Osteoblast (primary cell): Measurements from ENCODE around the gene RSL1D1. TPM values are rescaled to one million over a fixed set of nuclear protein-coding genes. Genes with fewer than 3 reads are reported as not detected.
A peak's percentile ranks its signal among the peaks of the same experiment; 100 is the strongest.

Experiments used
- DNase-seq: peaks from one replicate; pipeline ENCODE4 v3.0.0; 2011; ENCODE audit warnings: low spot score, mixed read lengths; ENCODE audit not compliant: insufficient read length; ENCODE audit errors: missing footprints
- H2AFZ ChIP-seq: 2 replicates; pipeline ENCODE4 v1.6.0; 2011; ENCODE audit warnings: mild to moderate bottlenecking, low read length
- H3K27ac ChIP-seq: 2 replicates; pipeline ENCODE4 v1.5.1; 2011; ENCODE audit warnings: mild to moderate bottlenecking, low read depth, low read length, moderate library complexity
- H3K27me3 ChIP-seq: 2 replicates; pipeline ENCODE4 v1.6.0; 2012; ENCODE audit warnings: mild to moderate bottlenecking, control low read depth, inconsistent platforms, low read length, moderate library complexity; ENCODE audit not compliant: insufficient read depth
- H3K36me3 ChIP-seq: 2 replicates; pipeline ENCODE4 v1.5.1; 2011; ENCODE audit warnings: mild to moderate bottlenecking, low read length, control low read depth, moderate library complexity; ENCODE audit not compliant: insufficient read depth
- H3K4me1 ChIP-seq: 2 replicates; pipeline ENCODE4 v1.5.1; 2011; ENCODE audit warnings: mild to moderate bottlenecking, low read length, control low read depth, moderate library complexity; ENCODE audit not compliant: insufficient read depth
- H3K4me2 ChIP-seq: 2 replicates; pipeline ENCODE4 v1.6.0; 2011; ENCODE audit warnings: mild to moderate bottlenecking, low read length; ENCODE audit not compliant: insufficient read depth
- H3K4me3 ChIP-seq: fragments of 200-600 bp; sonication (generic); 3 replicates; pipeline ENCODE4 v1.5.1; 2012; ENCODE audit warnings: mild to moderate bottlenecking, low read length, inconsistent platforms; ENCODE audit not compliant: insufficient read depth
- H3K79me2 ChIP-seq: 2 replicates; pipeline ENCODE4 v1.6.0; 2012; ENCODE audit warnings: mild to moderate bottlenecking, low read length, control low read depth, inconsistent platforms; ENCODE audit not compliant: insufficient read depth
- H3K9me3 ChIP-seq: 2 replicates; pipeline ENCODE4 v1.5.1; 2011; ENCODE audit warnings: low read depth, low read length, control low read depth
- H4K20me1 ChIP-seq: 2 replicates; pipeline ENCODE4 v1.6.0; 2012; ENCODE audit warnings: mild to moderate bottlenecking, low read length, control low read depth; ENCODE audit not compliant: insufficient read depth
- CTCF ChIP-seq: IDR thresholded peaks from 2 replicates; pipeline ENCODE4 v1.5.1; 2011; ENCODE audit warnings: mild to moderate bottlenecking, low read depth, low read length, moderate library complexity; ENCODE audit errors: extremely low read depth
- total RNA-seq: library from RNA; depleted of rRNA; stranded (reverse); fragments of >200 nt; gene quantifications from 2 replicates; pipeline ENCODE4 v1.2.3, GENCODE V29; 2012

Gene RSL1D1
- total RNA-seq, 1 donor = 113 TPM

GRCh38 chr16:11795887-11796226 lies 55.5 kb downstream of the RSL1D1 start:
- no peak for DNase-seq
- Histone ChIP-seq H3K4me3 (peak overlapping the region; percentile 74), H3K36me3 (peaks cover 13% of the 10 kb centered on the region), H3K79me2 (peaks cover 75% of the 10 kb centered on the region), H4K20me1 (peaks cover 31% of the 10 kb centered on the region), H3K27me3 (no peaks in the 10 kb centered on the region), H2AFZ (peak overlapping the region; percentile 67), H3K27ac (peak overlapping the region; percentile 87), H3K4me2 (peak overlapping the region; percentile 92), H3K9me3 (no peaks in the 10 kb centered on the region), H3K4me1 (peaks cover 31% of the 10 kb centered on the region)
- TF ChIP-seq CTCF = no peak

GRCh38 chr16:11794996-11795886 lies 56.1 kb downstream of the RSL1D1 start:
- Histone ChIP-seq H4K20me1 (peaks cover 31% of the 10 kb centered on the region), H3K9me3 (no peaks in the 10 kb centered on the region), H3K4me3 (peak overlapping the region; percentile 74), H3K79me2 (peaks cover 81% of the 10 kb centered on the region), H3K36me3 (peaks cover 15% of the 10 kb centered on the region), H3K4me2 (peak overlapping the region; percentile 92), H2AFZ (no peak overlapping the region), H3K27me3 (no peaks in the 10 kb centered on the region), H3K4me1 (peaks cover 31% of the 10 kb centered on the region), H3K27ac (peak overlapping the region; percentile 87)
- no peak for TF ChIP-seq CTCF
- DNase-seq = no peak

- no peak for TF ChIP-seq CTCF
- no peaks in the 10 kb centered on the region for H3K27me3 ChIP-seq
- H3K79me2 ChIP-seq = peaks cover 87% of the 10 kb centered on the region
- H3K9me3 ChIP-seq = no peaks in the 10 kb centered on the region
- peak overlapping the region; percentile 22 for H3K27ac ChIP-seq
- H3K36me3 ChIP-seq = peaks cover 20% of the 10 kb centered on the region
- peaks cover 34% of the 10 kb centered on the region for H4K20me1 ChIP-seq
- H2AFZ ChIP-seq = no peak overlapping the region
- peak; percentile 49 for DNase-seq
- H3K4me1 ChIP-seq = peaks cover 31% of the 10 kb centered on the region
- H3K4me2 ChIP-seq = peak overlapping the region; percentile 25
- no peak overlapping the region for H3K4me3 ChIP-seq
Observed at GRCh38 chr16:11794447-11794846, 56.9 kb downstream of the RSL1D1 start.

GRCh38 chr16:11793840-11794239 lies 57.5 kb downstream of the RSL1D1 start:
- Histone ChIP-seq H3K36me3 (peaks cover 20% of the 10 kb centered on the region), H3K4me3 (no peak overlapping the region), H3K4me2 (no peak overlapping the region), H3K9me3 (no peaks in the 10 kb centered on the region), H3K27me3 (no peaks in the 10 kb centered on the region), H3K4me1 (peaks cover 29% of the 10 kb centered on the region), H3K79me2 (peaks cover 91% of the 10 kb centered on the region), H4K20me1 (peaks cover 35% of the 10 kb centered on the region), H3K27ac (peak overlapping the region; percentile 22), H2AFZ (no peak overlapping the region)
- no peak for TF ChIP-seq CTCF
- DNase-seq = peak; percentile 66
